ENCODE data around the gene ITPK1.

DNA sequence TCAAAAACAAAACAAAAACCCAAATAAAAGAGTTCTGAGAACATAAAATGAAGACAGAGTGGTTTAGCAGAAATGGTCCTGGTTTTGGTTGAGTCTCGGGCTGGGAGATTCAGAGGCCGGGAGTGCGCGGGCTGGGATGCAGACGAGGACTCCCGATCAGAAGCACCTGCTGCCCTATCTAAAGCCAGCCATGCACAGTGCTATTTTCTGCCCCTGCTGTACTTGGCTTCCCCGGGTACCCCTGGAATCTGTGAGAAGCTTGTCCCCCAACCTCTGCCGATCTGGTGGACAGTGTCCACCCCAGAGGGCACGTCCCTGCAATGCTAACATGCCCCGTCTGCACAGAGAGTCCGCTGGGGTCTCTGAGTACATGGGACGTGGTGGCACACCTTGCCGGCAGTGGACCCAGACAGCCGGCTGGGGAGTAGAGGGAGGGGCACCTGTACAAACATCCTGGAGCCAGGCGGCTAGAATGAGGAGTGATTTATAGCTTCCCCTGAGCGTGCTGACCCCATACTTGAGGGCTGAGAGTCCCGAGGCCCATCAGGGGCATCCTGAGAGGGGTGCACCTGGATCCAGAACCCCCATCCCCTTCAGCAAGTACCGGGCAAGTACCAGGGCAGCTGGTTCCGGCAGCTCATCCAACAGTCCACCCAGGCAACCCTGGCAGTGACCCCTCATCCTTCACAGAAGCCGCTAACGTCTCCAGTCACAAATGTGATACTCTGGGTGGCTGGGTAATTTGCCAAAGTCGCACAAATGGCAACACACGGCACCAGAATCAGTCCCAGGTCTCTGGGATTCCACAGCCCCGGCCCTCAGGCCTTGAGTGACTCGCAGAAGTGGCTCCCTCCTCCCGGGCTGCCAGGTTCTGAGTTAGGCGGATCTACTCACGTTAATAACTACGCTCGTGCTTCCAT lies 155.7 kb downstream of the ITPK1 start:
- TF ChIP-seq, protein P1, sequence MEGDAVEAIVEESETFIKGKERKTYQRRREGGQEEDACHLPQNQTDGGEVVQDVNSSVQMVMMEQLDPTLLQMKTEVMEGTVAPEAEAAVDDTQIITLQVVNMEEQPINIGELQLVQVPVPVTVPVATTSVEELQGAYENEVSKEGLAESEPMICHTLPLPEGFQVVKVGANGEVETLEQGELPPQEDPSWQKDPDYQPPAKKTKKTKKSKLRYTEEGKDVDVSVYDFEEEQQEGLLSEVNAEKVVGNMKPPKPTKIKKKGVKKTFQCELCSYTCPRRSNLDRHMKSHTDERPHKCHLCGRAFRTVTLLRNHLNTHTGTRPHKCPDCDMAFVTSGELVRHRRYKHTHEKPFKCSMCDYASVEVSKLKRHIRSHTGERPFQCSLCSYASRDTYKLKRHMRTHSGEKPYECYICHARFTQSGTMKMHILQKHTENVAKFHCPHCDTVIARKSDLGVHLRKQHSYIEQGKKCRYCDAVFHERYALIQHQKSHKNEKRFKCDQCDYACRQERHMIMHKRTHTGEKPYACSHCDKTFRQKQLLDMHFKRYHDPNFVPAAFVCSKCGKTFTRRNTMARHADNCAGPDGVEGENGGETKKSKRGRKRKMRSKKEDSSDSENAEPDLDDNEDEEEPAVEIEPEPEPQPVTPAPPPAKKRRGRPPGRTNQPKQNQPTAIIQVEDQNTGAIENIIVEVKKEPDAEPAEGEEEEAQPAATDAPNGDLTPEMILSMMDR (IDR thresholded peaks at IDR 0.05) = no peak
- TF ChIP-seq POLR2AphosphoS5 (IDR thresholded peaks at IDR 0.05) (no peak), POLR2A (IDR thresholded peaks at IDR 0.05) (no peak), EP300 (IDR thresholded peaks at IDR 0.05) (no peak)

Data from stomach (tissue), 4 donors.